Ramos (cell line): ENCODE results near the gene PHYHD1.

ENCODE experiments used
- in situ Hi-C: fragments of 300-500 bp; cut with MboI; formaldehyde crosslinking; loops from one replicate; pipeline ENCODE4 v1.14.3; 2022; ENCODE audit warnings: low sequenced_read_pairs; ENCODE audit not compliant: unreplicated experiment

The PHYHD1 gene

DNA sequence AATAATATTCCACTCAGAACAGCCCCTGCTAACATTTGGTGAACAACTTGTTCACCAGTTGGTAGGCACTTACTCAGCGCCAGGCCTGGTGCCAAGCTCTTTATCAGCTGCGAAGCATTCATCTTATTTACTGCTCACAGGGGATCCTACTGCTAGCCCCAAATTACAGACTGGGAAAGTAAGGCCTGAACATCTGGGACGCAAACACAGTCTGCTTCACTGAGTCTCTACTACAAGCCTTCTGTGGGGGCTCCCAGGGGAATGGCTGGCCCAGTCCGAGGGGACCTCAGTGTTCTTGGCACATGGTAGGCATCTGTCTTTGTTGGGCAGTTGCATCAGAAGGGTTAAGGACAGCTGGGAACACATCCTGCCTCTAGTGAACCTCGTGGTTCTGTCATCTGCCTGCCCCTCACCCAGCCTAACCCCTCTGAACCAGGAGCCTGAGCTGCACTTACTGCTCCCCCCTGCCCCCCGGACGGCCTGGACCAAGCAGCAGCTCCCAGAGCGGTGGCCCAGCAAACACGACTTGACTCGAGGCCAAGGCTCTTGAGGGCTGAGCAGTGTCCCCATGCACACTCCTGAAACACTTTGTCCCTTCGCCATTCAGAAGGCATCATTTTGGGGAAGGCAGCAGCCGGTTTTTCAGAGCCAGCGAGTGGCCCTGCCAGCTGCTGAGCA lies at the start of gene PHYHD1:
Gene PHYHD1, plus strand, starts transcription at position 602 of the 678 bp plus-strand sequence. CDS start 1,342 bp downstream, outside the sequence.
- in situ Hi-C loops, result no loop called here

DNA sequence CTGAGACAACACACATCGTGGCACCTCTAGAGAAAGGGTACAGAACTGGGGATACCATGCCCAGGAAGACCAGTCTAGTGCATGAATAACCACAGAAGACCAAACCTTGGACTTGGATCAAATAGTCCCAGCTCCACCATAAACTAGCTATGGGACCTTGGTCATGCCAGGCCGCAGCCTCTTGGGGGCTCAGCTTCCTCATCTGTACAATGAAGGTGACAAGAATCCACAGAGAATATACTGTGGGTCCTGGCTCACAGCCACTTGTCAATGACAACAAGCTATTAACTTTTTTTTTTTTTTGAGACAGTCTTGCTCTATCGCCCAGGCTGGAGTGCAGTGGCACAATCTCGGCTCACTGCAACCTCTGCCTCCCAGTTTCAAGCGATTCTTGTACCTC lies 42.9 kb upstream of the PHYHD1 start:
- in situ Hi-C loops, result no loop called here

DNA sequence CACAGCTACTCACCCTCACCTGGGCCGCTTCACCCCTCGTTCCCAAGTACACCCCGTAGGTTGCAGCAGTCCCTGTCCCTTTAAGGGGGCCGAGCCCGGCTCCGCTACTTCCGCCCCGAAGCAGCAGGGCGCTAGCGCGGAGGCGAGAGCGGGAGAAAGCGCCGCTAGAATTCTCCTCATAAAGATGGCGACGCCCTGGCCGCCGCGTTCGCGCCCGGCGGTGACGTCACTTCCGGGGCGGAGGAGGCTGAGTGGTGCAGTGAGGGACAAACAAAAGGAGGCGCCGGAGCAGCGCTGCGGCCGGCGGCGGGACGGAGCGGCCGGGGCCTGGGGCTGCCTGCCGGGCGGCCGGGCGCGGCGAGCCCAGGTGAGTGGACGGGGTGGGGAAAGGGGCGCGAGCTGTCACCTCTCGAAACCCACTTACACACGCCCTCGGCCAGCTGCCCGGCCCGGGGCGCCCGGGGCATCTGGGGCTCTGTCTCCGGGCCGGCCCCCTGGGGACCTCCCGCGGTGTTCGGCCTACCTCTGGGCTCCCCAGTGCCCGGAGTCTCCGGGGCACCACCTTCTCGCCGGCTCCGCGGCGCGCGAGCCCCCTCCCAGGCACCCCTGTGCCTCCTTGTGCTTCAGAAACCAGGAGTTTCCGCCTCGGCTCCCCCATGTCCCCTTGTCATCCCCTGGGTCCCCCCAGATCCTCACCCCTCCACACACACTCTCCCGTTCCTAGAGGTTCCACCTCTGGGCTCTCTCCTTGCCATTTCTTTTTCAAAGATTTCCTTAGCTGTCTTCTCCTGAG lies 38.7 kb upstream of the PHYHD1 start, which contains the start of the genes KYAT1 and LRRC8A:
Gene KYAT1, minus strand, starts transcription at position 67 of the 793 bp plus-strand sequence. CDS start 36,545 bp downstream, outside the sequence.
Gene LRRC8A, plus strand, starts transcription at position 250 of the 793 bp plus-strand sequence. CDS start 25,032 bp downstream, outside the sequence.
- in situ Hi-C loops, result no loop called here

DNA sequence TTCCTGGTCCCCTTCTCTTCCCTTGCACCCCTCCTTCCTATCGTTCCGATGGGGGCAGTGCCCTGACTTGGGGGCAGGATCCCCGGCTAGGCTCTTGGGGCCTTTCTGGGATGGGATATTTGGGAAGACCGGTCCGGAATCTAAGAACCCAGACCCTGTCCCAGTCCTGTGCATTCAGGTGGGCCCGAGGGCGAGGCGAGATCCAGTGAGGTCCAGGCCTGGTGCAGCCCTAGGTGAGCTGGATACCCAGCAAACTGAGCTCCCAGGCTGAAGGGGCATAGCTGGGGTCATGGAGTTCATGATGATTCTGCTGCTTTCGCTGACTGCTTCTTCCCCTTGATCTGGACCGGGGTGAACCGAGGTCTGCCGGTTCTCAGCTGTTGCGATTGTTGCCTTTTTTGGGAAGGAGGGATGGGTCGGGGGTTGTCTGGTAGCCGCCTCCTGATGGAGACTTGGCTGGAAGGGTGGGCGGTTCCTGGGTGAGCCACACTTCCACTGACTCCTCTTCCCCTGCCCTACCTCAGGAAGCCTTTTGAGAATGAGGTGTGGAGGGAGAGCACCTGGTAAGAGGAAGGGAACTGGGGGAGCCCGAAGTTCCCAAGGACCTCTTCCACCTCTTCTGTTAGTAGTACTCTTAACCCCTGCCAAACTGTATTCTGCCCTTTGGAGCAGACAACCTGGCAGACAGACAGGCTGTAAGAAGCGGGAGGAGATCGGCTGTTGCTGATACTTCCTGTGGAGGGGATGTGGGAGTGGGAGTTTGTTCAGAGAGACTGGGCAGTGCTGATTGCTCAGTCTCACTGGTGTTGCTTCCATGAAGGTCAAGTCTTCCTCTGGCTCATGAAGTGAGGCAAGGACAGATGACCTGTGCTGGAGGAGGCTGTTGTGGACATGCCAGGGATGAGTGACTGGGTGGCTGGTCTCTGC lies 37.8 kb upstream of the PHYHD1 start:
- in situ Hi-C loops, result no loop called here

DNA sequence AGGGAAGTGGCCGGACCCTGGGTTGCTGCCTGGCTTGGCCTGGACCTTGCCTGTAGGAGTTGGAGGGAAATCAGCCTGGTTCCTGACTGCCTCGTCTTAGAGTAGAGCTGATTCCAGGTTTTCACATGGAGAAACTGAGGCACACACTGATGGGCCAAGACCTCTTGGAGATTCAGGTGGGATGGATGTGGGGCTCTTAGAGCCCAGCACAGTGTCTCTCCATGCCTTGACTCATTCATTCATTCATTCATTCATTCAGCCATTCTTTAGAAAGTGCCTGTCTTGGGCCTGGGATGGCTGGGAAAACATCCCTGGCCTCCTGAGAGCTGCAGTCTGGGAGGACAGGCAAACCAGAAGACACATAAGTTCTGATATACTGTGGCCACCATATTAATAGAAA lies 36.6 kb upstream of the PHYHD1 start:
- in situ Hi-C loops, result no loop called here

DNA sequence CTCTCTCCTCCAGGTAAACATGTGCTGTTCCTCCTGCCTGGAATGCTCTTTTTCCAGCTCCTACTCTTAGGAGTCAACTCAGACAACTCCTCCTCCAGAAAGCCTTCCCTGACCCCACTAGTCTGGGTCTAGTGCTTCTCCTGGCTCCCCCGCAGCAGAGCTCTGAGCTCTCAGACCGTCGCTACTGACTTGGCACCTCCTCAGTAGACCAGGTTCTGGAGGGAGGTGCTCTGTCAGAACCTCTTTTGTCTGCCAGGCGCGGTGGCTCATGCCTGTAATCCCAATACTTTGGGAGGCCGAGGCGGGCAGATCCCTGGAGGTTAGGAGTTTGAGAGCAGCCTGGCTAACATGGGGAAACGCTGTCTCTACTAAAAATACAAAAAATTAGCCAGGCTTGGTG lies 35.4 kb upstream of the PHYHD1 start:
- in situ Hi-C loops, result no loop called here

DNA sequence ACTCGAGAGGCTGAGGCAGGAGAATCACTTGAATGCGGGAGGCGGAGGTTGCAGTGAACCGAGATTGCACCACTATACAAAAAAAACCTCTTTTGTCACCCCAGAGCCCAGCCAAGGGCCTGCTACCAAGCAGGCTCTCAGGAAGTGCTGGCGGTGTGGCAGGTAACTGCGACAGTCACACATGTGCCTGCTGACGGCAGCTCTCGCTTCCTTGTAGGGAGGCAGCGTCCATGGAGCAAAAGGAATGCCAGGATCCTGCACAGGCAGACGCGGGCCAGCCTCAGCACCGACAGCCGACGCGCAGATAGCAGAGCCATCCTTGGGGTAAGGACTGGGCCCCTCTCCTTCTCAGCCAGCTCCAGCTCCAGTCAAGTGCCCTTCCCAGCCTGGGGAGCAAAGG lies 35.0 kb upstream of the PHYHD1 start:
- in situ Hi-C loops, result no loop called here

DNA sequence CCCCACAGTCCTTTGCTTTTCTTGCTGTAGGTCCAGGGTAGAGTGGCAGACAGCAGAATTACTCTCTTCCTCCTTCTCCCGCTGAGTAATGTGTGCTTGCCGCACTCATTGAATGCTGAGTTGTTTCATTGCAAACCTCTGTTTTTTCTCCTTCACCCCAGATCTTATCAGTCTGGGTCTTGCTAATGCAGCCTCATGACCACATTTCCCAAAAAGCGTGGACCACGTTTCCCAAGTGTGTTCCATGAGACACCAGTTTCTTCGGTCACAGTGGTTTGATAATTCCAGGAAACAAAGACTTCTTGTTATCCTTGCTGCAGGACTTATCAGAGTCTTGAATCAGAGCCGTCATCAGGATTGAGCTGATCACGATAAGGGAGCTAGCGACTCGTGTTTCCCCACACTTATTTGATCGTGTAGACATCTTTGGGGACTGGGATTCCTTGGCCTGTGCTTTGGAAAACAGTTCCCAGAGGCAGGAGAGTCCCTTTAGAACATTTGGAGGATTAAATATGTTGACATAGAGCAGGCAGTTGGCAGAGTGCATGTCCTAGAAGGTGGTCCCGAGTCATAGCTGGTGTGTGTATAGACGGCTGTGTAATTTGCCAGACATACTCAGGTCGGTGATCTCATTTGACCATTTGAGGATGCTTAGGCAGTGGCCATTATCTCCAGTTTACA lies 34.4 kb upstream of the PHYHD1 start:
- in situ Hi-C loops, result no loop called here

DNA sequence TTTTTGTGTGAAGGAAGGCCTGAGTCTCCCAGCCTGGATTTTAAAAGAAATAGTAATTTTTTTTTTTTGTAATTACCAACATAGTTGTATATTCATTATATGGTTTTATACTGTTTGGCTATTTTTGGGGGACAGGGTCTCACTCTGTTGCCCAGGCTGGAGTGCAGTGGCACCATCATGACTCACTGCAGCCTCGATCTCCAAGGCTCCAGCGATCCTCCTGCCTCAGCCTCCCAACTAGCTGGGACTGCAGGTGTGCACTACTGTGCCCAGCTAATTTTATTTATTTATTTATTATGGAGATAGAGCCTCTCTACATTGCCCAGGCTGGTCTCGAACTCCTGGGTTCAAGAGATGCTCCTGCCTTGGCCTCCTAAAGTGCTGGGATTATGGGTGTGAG lies 33.7 kb upstream of the PHYHD1 start:
- in situ Hi-C loops, result no loop called here

DNA sequence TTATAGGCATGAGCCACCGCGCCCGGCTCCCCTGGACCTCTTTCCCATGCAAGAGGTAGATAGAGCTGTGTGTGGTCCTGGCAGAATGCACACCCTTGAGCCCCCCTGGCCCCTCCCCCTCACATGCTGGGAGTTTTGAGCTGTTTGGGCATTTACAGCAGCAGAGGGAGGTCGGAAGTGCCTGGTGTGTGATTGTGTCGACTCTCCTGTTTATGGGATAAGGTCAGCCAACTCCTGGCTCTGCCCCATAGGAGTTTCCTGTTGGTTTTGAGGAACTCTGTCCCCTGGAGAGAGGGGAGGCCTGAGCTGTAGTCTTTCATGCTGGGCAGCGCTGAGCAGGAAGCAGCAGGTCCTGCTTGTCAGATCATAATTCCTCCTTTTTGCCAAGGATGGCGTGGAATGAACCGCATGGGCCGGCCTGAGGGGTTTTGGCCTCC lies 32.9 kb upstream of the PHYHD1 start:
- in situ Hi-C loops, result no loop called here

DNA sequence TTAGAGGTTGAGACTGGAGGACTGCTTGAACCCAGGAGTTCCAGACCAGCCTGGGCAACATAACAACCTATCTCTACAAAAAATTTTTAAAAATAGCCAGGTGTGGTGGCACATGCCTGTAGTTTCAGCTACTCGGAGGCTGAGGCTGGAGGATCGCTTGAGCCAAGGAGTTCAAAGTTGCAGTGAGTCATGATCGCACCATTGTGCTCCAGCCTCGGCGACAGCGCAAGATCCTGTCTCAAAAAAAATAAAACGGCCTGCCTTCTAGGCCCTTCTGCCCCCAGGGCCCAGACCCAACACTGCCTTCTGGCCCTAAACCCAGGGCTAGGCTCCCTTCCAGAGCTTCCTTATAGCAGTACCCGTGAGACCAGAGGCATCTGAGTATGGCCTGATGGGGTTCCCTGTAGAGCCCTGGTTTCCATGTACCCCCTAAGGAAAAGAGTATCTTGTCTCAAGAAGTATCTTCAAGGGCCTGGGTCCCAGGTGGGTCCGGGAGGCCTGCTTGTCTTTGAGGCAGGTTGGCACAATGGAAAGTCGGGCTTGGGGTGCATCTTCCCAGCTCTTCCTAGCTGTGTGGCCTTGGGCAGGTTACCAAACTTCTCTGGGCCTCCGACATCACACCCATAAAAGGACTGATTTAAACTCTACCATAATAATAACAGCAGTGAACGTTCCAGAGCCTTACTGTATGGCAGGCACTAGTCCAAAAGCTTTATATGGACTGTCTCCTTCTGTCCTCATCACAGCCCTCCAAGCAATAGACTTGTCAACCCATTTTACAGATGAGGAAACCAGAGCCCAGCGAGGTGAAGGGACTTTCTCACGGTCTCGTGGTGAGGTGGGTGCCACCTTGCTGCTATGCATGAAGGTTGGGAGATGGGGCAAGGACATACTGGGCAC lies 29.2 kb upstream of the PHYHD1 start:
- in situ Hi-C loops, result no loop called here

DNA sequence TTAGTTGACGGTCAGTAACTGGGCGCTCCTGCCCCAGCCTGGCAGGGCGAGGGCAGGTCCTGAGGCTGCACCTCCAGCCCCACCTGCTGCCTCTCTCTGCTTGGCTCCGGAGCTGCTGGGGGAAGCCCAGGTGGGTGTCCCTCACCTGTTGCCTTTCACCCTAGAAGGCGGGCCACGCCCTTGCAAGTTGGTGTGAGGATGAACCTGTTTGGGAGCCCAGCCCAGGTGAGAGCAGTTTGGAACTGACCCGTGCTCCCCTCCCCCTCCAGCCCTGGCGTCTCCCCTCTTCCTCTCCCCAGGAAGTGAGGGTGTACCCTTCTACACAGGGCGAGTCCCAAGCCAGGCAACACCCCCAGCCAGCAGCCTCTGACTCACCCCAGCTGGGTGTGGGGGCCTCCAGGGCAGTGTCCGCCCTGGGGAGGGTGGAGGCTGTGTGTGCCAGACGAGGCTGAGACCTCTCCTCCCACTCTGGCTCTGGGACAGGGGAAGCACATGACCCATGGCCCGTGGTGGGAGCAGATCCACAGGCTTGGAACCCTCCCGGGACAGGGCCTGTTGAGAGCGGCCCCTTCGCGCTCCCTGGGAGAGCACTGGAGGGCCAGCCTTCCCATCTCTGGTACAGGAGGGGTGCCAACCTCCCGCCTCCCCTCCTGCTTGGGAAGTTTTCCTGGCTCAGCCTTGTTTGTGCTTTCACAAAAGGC lies 28.4 kb upstream of the PHYHD1 start:
- in situ Hi-C loops, result no loop called here

DNA sequence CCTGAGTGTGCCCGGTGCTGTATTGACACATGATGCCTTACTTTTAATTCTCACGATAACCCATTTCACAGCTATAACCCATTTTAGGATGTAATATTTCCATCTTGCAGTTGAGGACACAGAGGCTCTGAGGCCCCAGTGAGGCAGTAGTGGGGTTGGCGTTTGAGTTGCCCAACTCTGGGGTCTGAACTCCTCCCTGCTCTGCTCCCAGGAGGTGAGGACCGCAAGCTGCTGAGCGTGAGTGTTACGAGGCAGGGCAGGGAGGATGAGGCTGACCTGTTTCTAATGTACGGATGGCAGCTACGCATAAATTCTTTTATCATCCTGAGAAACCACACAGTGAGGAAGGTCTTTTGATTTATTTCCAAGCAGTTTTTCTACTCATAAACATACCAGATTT lies 27.4 kb upstream of the PHYHD1 start:
- in situ Hi-C loops, result no loop called here

DNA sequence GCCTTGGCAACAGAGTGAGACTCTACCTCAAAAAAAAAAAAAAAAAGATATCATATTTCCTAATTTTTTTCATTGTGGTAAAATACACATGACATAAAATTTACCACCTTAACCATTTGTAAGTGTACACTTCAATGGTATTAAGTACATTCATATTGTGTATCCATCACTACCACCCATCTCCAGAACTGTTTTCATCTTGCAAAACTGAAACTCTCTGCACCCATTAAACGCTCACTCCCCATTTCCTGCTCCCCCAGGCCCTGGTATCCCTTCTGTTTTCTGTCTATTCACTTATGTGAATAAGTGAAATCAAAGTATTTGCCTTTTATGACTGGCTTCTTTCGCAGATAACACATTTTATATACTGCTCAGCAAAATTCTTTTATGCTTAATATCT lies 26.0 kb upstream of the PHYHD1 start:
- in situ Hi-C loops, result no loop called here

DNA sequence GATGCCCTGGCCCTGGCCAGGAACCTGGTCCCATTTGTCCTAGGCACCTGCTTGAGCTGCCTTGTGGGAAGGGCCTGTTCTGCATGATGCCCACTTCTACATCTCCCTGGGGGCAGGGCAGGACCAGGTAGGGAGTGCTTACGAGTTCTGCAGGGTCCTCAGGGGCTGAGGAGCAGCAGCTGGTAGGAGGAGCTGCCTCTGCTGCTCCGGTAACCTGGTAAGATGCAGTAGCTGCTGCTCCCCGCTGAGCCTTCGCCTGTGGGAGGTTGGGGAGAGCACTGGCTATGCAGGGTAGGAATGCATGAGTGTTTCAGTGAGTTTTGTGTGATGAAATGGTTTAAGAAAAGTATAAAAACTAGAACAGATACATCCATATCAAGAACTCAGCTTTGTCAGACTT lies 25.2 kb upstream of the PHYHD1 start:
- in situ Hi-C loops, result no loop called here

DNA sequence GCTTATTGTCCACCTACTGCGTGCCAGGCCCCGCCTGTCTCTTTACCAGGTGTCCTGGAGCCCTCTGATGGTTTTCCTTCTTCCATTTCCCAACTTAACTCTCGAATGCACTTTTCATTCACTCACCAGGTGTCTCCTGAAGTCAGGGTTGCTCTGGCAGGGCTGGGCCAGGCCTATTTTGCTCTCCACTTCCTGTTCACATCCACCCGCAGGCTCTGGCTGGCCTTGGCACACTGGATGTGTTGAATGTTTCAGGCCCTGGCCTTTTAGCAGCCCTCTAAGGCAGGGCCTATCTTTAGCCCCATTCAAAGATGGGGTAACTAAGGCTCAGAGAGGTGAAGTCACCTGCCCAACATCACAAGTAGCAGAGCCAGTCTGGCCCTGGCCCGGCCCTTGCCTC lies 22.4 kb upstream of the PHYHD1 start:
- in situ Hi-C loops, result no loop called here

DNA sequence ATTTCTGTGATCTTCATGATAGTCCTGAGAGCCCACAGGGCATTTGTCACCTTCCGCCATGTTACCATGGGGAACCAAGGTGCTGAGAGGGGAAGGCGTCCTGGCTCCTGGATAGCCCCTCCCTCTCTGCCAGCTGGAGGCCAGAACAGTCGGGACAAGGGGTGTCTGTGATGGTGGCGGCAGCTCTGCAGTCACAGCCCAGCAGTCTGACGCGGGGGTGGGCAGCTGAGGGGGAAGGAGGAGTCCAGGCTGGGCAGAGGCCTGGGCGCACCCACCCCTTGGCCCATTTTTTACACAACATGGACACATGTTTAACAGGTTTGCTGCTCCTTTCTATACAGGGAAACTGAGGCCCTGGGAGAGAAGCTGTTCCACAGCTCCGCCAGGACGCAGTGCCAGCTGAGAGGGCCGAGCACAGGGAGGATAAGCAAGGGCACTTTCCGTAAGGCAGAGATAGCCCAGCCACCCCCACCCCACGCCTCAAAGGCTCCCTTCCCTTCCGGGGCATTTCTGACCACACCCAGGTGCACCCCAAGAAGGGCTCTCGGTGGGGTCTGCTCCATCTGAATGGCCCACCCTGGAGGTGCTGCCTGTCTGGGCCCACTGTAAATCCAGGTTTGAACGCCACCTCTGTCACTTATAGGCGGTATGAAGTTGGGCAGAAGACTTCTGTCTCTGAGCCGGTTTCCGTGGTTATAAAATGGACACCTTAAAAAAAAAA lies 21.8 kb upstream of the PHYHD1 start:
- in situ Hi-C loops, result no loop called here
